Dedifferentiated amniotic fluid mesenchymal stem cell (primary cell): ENCODE measurements around the gene C1QTNF5.

Experiments used
- DNase-seq: peaks from one replicate; pipeline ENCODE4 v3.0.0-alpha.2; 2016; ENCODE audit errors: extremely low spot score

The C1QTNF5 gene

GRCh38 chr11:119295178-119295577 lies 45.5 kb downstream of the C1QTNF5 start:
- no peak for DNase-seq

GRCh38 chr11:119293461-119293860 lies 47.2 kb downstream of the C1QTNF5 start:
- no peak for DNase-seq

GRCh38 chr11:119290894-119291497 lies 49.7 kb downstream of the C1QTNF5 start:
- no peak for DNase-seq
